GM12892 (cell line): ENCODE measurements around the gene CMTM8.

ENCODE experiments used
- POLR2A ChIP-seq: IDR thresholded peaks from 2 replicates; pipeline ENCODE4 v1.6.1; 2011; ENCODE audit warnings: low read depth, low read length, control low read depth
- POLR2AphosphoS5 ChIP-seq: IDR thresholded peaks from 2 replicates; pipeline ENCODE4 v1.6.1; 2011; ENCODE audit warnings: low read depth, low read length, control low read depth
- TAF1 ChIP-seq: IDR thresholded peaks from 2 replicates; pipeline ENCODE4 v1.6.1; 2011; ENCODE audit warnings: low read depth, mild to moderate bottlenecking, control low read depth, low read length, borderline replicate concordance

DNA sequence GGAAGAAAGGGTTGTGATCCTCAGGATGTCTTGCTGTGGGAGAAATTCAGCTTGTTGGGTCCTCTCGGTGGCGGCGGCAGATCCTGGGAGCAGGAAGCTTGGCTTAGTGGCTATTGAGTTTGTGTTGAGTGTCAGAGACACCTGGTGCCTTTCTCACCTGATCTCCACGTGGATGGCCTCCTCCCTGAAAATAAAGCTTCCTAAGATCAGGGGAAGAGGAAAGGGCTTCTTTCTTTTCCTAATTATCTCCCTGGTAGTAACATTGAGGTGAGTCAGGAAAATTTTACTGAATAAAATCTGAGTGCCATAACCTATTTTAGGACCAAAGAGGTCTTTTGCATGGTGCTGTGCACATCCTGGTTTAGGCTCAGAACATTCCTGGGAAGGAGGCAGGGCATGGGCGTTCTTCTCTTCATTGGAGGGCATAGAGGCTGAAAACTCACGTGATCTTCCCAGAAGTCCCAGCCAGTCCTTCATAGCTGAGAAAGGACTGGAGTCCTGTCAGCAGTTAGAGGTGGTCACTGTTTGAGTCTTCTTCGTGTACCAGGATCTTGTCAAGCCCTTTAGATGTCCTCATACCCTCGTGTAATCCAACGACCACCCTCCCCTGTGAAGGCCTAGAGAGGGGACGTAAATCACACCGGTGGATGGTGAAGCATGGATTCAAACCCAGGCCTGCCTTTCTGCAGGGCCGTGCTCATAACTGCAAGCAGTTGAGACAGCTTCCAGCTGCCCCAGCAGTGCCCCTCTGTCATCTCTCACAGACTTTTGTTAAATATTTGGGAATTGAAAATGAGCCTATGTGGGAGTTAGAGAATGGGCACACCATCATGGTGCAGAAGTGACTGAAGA, 1.1 kb downstream of the CMTM8 start:
- TF ChIP-seq POLR2A (no peak), POLR2AphosphoS5 (no peak), TAF1 (no peak)
